Measurements from ENCODE around the gene CDX2.

CDX2 gene

GRCh38 chr13:27913160-27913559, 56.0 kb downstream of the CDX2 start:
- no peak for DNase-seq

GRCh38 chr13:27911521-27911920, 57.6 kb downstream of the CDX2 start:
- DNase-seq, result no peak
